HG03442 (cell line): Measurements from ENCODE around the gene WFIKKN2.
A peak's percentile ranks its signal among the peaks of the same experiment; 100 is the strongest.
"Not testable (repeated sequence)": the region's sequence is repeated elsewhere in the genome, so short reads cannot be mapped to it uniquely, and the experiment has no call there.

Experiments used
- ATAC-seq: cut with Tn5 transposase; IDR thresholded peaks from one replicate; pipeline ENCODE4 v1.9.1; 2021; ENCODE audit warnings: mild to moderate bottlenecking, moderate library complexity; ENCODE audit not compliant: unreplicated experiment

The WFIKKN2 gene

GRCh38 chr17:50850640-50851039 is 15.3 kb downstream of the WFIKKN2 start:
- no peak for ATAC-seq

- ATAC-seq, result no peak
These were observed 17.7 kb downstream of the WFIKKN2 start for GRCh38 chr17:50853015-50853615.

GRCh38 chr17:50853781-50854180 is 18.4 kb downstream of the WFIKKN2 start:
- no peak for ATAC-seq

- ATAC-seq, result no peak
These were observed 20.4 kb downstream of the WFIKKN2 start for GRCh38 chr17:50855708-50856330.

GRCh38 chr17:50856431-50856830 is 21.0 kb downstream of the WFIKKN2 start:
- ATAC-seq, result no peak

GRCh38 chr17:50858486-50859225 is 23.3 kb downstream of the WFIKKN2 start:
- no peak for ATAC-seq

- not testable (repeated sequence) for ATAC-seq
These were observed 24.3 kb downstream of the WFIKKN2 start for GRCh38 chr17:50859727-50860126.

- ATAC-seq, result no peak
These were observed 25.9 kb downstream of the WFIKKN2 start for GRCh38 chr17:50861334-50861676.

GRCh38 chr17:50861822-50862528 is 26.6 kb downstream of the WFIKKN2 start:
- no peak for ATAC-seq

- ATAC-seq, result no peak
These were observed 27.9 kb downstream of the WFIKKN2 start for GRCh38 chr17:50863221-50863843.

- ATAC-seq, result no peak
These were observed 28.5 kb downstream of the WFIKKN2 start for GRCh38 chr17:50863931-50864330.

GRCh38 chr17:50864747-50865059 is 29.3 kb downstream of the WFIKKN2 start:
- no peak for ATAC-seq

GRCh38 chr17:50865060-50865867 is 29.9 kb downstream of the WFIKKN2 start:
- ATAC-seq, result peak; percentile 16

- ATAC-seq, result peak; percentile 10
These were observed 30.5 kb downstream of the WFIKKN2 start for GRCh38 chr17:50865868-50866260.

- peak; percentile 67 for ATAC-seq
These were observed 31.0 kb downstream of the WFIKKN2 start, which contains the start of gene TOB1 for GRCh38 chr17:50866261-50866949. TOB1 (minus strand) TSS chr17:50866354; CDS start chr17:50864017, 2,337 bp downstream.

- ATAC-seq, result peak; percentile 5
These were observed 31.6 kb downstream of the WFIKKN2 start for GRCh38 chr17:50866950-50867362.

GRCh38 chr17:50867363-50868139 is 32.2 kb downstream of the WFIKKN2 start:
- peak; percentile 30 for ATAC-seq

- no peak for ATAC-seq
These were observed 32.7 kb downstream of the WFIKKN2 start for GRCh38 chr17:50868140-50868438.

GRCh38 chr17:50868602-50869001 is 33.2 kb downstream of the WFIKKN2 start:
- ATAC-seq, result no peak
